Caco-2 (cell line): Measurements from ENCODE around the gene MPZL3. TPM values are rescaled to one million over a fixed set of nuclear protein-coding genes. Genes with fewer than 3 reads are reported as not detected.
A peak's percentile ranks its signal among the peaks of the same experiment; 100 is the strongest.

Source experiments
- BruUV-seq: library from RNA; stranded (reverse); fragments of 400-500 nt; replicated peaks from 2 replicates; lab custom pipeline; 2021; lab: Mats Ljungman, UMichigan
- CTCF ChIA-PET: fragments of 300-600 bp; sonication (Branson Sonifier 250); formaldehyde crosslinking; loops from one replicate; lab custom pipeline; 2022; ENCODE audit warnings: antibody characterized with exemption; lab: Charles Lee
- POLR2A ChIA-PET: fragments of 300-600 bp; sonication (Branson Sonifier 250); formaldehyde crosslinking; loops from one replicate; lab custom pipeline; 2022; ENCODE audit warnings: antibody characterized with exemption; lab: Charles Lee
- DNase-seq, 2 experiments: peaks; one replicate each; pipeline versions ENCODE4 v3.0.0 to v3.0.0-alpha.2; 2020 to 2022
- H3K27me3 ChIP-seq: replicated peaks from 2 replicates; pipeline ENCODE4 v1.6.0; 2011; ENCODE audit warnings: low read length; ENCODE audit not compliant: control insufficient read depth, insufficient read depth
- H3K36me3 ChIP-seq: 2 replicates; pipeline ENCODE4 v1.5.1; 2011; ENCODE audit warnings: low read length; ENCODE audit not compliant: control insufficient read depth, insufficient read depth
- H3K4me1 ChIP-seq: fragments of 250-450 bp; sonication (Bioruptor Pico); 2 replicates; pipeline ENCODE4 v1.5.1; 2020; ENCODE audit warnings: mild to moderate bottlenecking
- H3K4me3 ChIP-seq: 2 replicates; pipeline ENCODE4 v1.5.1; 2011; ENCODE audit warnings: low read depth, mild to moderate bottlenecking, control low read depth, low read length
- H3K9me3 ChIP-seq: fragments of 250-450 bp; sonication (Bioruptor Pico); 2 replicates; pipeline ENCODE4 v1.5.1; 2020; ENCODE audit warnings: mild to moderate bottlenecking, moderate library complexity
- H3K27ac Mint-ChIP-seq: one replicate; pipeline ENCODE4 v1.8.0; 2022; ENCODE audit warnings: mixed read lengths; ENCODE audit not compliant: unreplicated experiment
- H3K27me3 Mint-ChIP-seq: one replicate; pipeline ENCODE4 v1.8.0; 2022; ENCODE audit warnings: mixed read lengths; ENCODE audit not compliant: insufficient read depth, unreplicated experiment
- H3K36me3 Mint-ChIP-seq: one replicate; pipeline ENCODE4 v1.8.0; 2022; ENCODE audit warnings: mild to moderate bottlenecking, mixed read lengths; ENCODE audit not compliant: insufficient read depth, unreplicated experiment
- H3K4me1 Mint-ChIP-seq: one replicate; pipeline ENCODE4 v1.8.0; 2022; ENCODE audit warnings: low read depth, mixed read lengths; ENCODE audit not compliant: unreplicated experiment
- H3K4me3 Mint-ChIP-seq: one replicate; pipeline ENCODE4 v1.8.0; 2022; ENCODE audit warnings: mild to moderate bottlenecking, moderate library complexity, mixed read lengths; ENCODE audit not compliant: unreplicated experiment
- H3K9me3 Mint-ChIP-seq: one replicate; pipeline ENCODE4 v1.8.0; 2022; ENCODE audit warnings: mixed read lengths; ENCODE audit not compliant: unreplicated experiment
- CTCF ChIP-seq, 2 experiments: fragments of 200-600 bp in 1 of 2; IDR thresholded peaks; 1 replicate in 1 of 2; 2 replicates in 1 of 2; pipeline versions ENCODE4 v1.5.1 to v1.8.0; 2011 to 2022; ENCODE audit warnings: antibody characterized with exemption in 1 of 2, control low read depth in 1 of 2, inconsistent platforms in 1 of 2, low read depth in 1 of 2, low read length in 1 of 2, mild to moderate bottlenecking in 1 of 2, moderate library complexity in 1 of 2; ENCODE audit not compliant: insufficient read depth in 1 of 2, severe bottlenecking in 1 of 2, unreplicated experiment in 1 of 2
- intact Hi-C: fragments of 100-400 bp; cut with micrococcal nuclease; formaldehyde crosslinking; loops from one replicate; pipeline ENCODE4 v1.10.0; 2022; ENCODE audit not compliant: unreplicated experiment
- total RNA-seq: library from RNA; stranded (reverse); gene quantifications from 2 replicates; pipeline ENCODE4 v1.2.3, GENCODE V29; 2022

MPZL3 gene
- total RNA-seq, 1 experiment from 2014 or later, result 31.8 TPM

- H3K9me3 Mint-ChIP-seq, result no peaks in the 10 kb centered on the region
- H3K27me3 Mint-ChIP-seq, result no peaks in the 10 kb centered on the region
- H3K27ac Mint-ChIP-seq, result peak overlapping the region; percentile 67
- no peak for TF ChIP-seq CTCF (IDR thresholded peaks at IDR 0.05; ENCODE audit: insufficient read depth in 1 of 2, low read depth in 1 of 2, low read length in 1 of 2, severe bottlenecking in 1 of 2, unreplicated experiment in 1 of 2)
- POLR2A ChIA-PET, result no interaction called here
- peaks cover 7% of the 10 kb centered on the region for H3K36me3 Mint-ChIP-seq
- H3K4me1 ChIP-seq, result peaks cover 53% of the 10 kb centered on the region
- H3K36me3 ChIP-seq, result no peaks in the 10 kb centered on the region
- no peaks in the 10 kb centered on the region for H3K9me3 ChIP-seq
- no peak overlapping the region for H3K4me3 Mint-ChIP-seq
- CTCF ChIA-PET, result no interaction called here
- intact Hi-C loops, result no loop called here
- no peak for DNase-seq
- H3K4me3 ChIP-seq, result no peak overlapping the region
- BruUV-seq, result no TSS peak
- H3K4me1 Mint-ChIP-seq, result peaks cover 39% of the 10 kb centered on the region
- no peaks in the 10 kb centered on the region for H3K27me3 ChIP-seq
Observed at GRCh38 chr11:118217575-118217974, 34.6 kb downstream of the MPZL3 start.

- Histone ChIP-seq H3K4me1 (peaks cover 59% of the 10 kb centered on the region), H3K4me3 (no peak overlapping the region), H3K36me3 (no peaks in the 10 kb centered on the region), H3K27me3 (no peaks in the 10 kb centered on the region), H3K9me3 (no peaks in the 10 kb centered on the region)
- H3K36me3 Mint-ChIP-seq, result peaks cover 11% of the 10 kb centered on the region
- TF ChIP-seq CTCF (IDR thresholded peaks at IDR 0.05; ENCODE audit: insufficient read depth in 1 of 2, low read depth in 1 of 2, low read length in 1 of 2, severe bottlenecking in 1 of 2, unreplicated experiment in 1 of 2), result no peak
- BruUV-seq, result no TSS peak
- no peak overlapping the region for H3K4me3 Mint-ChIP-seq
- H3K9me3 Mint-ChIP-seq, result no peaks in the 10 kb centered on the region
- H3K27me3 Mint-ChIP-seq, result no peaks in the 10 kb centered on the region
- intact Hi-C loops, result no loop called here
- peaks cover 42% of the 10 kb centered on the region for H3K4me1 Mint-ChIP-seq
- H3K27ac Mint-ChIP-seq, result peak overlapping the region; percentile 67
- CTCF ChIA-PET, result interaction anchor here (0.7 to 4.1 kb wide), 4 partner anchors 14 to 20 kb away, joined by 3 to 24 read pairs (median 4); no protein-coding TSS in a partner anchor
- no peak for DNase-seq
- POLR2A ChIA-PET, result interaction anchor here (0.6 to 1.4 kb wide), 4 partner anchors 15 to 338 kb away, joined by 3 to 6 read pairs (median 3); partner anchors contain the start of gene MPZL2
Observed at GRCh38 chr11:118216621-118217481, 35.3 kb downstream of the MPZL3 start.

GRCh38 chr11:118215765-118216164, 36.4 kb downstream of the MPZL3 start:
- POLR2A ChIA-PET, result interaction anchor here (1.2 to 1.4 kb wide), 3 partner anchors 14 to 49 kb away, joined by 3 to 6 read pairs (median 3); partner anchors contain the start of gene MPZL2

More at GRCh38 chr11:118215765-118216164, 36.4 kb downstream of the MPZL3 start:
- DNase-seq, result no peak
- Histone ChIP-seq H3K27me3 (no peaks in the 10 kb centered on the region), H3K36me3 (no peaks in the 10 kb centered on the region), H3K9me3 (no peaks in the 10 kb centered on the region), H3K4me1 (peaks cover 70% of the 10 kb centered on the region), H3K4me3 (no peak overlapping the region)
- Mint-ChIP-seq H3K27ac (peak overlapping the region; percentile 67), H3K4me3 (no peak overlapping the region), H3K27me3 (no peaks in the 10 kb centered on the region), H3K4me1 (peaks cover 51% of the 10 kb centered on the region), H3K36me3 (peaks cover 12% of the 10 kb centered on the region), H3K9me3 (no peaks in the 10 kb centered on the region)
- no peak for TF ChIP-seq CTCF (IDR thresholded peaks at IDR 0.05; ENCODE audit: insufficient read depth in 1 of 2, low read depth in 1 of 2, low read length in 1 of 2, severe bottlenecking in 1 of 2, unreplicated experiment in 1 of 2)
- intact Hi-C loops, result no loop called here
- no TSS peak for BruUV-seq
- CTCF ChIA-PET, result interaction anchor here (1.4 to 4.1 kb wide), 3 partner anchors 13 to 21 kb away, joined by 3 to 24 read pairs (median 5); no protein-coding TSS in a partner anchor
